Activated naive CD4-positive, alpha-beta T cell treated with anti-CD3 and anti-CD28 coated beads, Interleukin-2, amount 10 ng/mL, durations not matched to agents 5 hours and 36 hours (primary cell): ENCODE data around the gene PDZD11. TPM values are rescaled to one million over a fixed set of nuclear protein-coding genes. Genes with fewer than 3 reads are reported as not detected.

Source experiments
- total RNA-seq, 2 experiments: library from RNA; stranded (reverse); gene quantifications; one replicate each; pipeline ENCODE4 v1.2.3, GENCODE V29; 2021

The PDZD11 gene
- 10 to 100 TPM; 33.1 to 33.3 TPM for total RNA-seq

GRCh38 chrX:70289793-70290770 lies at the start of gene PDZD11, which contains the start of gene KIF4A:
Gene PDZD11, minus strand, starts transcription at chrX:70289927. Its CDS starts 586 bp downstream, at chrX:70289341.
Gene KIF4A, plus strand, starts transcription at chrX:70290104. Its CDS starts 355 bp downstream, at chrX:70290459.

GRCh38 chrX:70281951-70282350 lies 7.8 kb downstream of the PDZD11 start, which contains the start of gene RAB41:
Gene RAB41, plus strand, starts transcription at chrX:70282172. Its CDS starts 46 bp downstream, at chrX:70282218.

GRCh38 chrX:70268034-70268433 lies 21.7 kb downstream of the PDZD11 start, which contains the start of gene ARR3:
Gene ARR3, plus strand, starts transcription at chrX:70268334. Its CDS starts 1,052 bp downstream, at chrX:70269386.

GRCh38 chrX:70260104-70260503 lies 29.6 kb downstream of the PDZD11 start, which contains the start of gene P2RY4:
Gene P2RY4, minus strand, starts transcription at chrX:70260204. Its CDS starts 580 bp downstream, at chrX:70259624.

Other genes with a start within 250 kb of the PDZD11 start
- not detected for gene AWAT2, start 240.0 kb downstream of the PDZD11 start, total RNA-seq
- not detected for gene OTUD6A, start 227.5 kb downstream of the PDZD11 start, total RNA-seq
- gene IGBP1, start 156.5 kb downstream of the PDZD11 start, total RNA-seq, result 10 to 100 TPM; 79.7 to 85.8 TPM
- gene DGAT2L6, start 112.4 kb downstream of the PDZD11 start, total RNA-seq, result not detected
- not detected for gene AWAT1, start 55.3 kb downstream of the PDZD11 start, total RNA-seq
- gene P2RY4, start 29.7 kb downstream of the PDZD11 start, total RNA-seq, result under 1 TPM; 0.14 to 0.28 TPM
- not detected for gene ARR3, start 21.6 kb downstream of the PDZD11 start, total RNA-seq
- not detected for gene RAB41, start 7.8 kb downstream of the PDZD11 start, total RNA-seq
- gene KIF4A, start 177 bp upstream of the PDZD11 start, total RNA-seq, result 10 to 100 TPM; 28.0 to 28.8 TPM
- under 1 TPM; 0.12 to 0.33 TPM for gene GDPD2, start 133.4 kb upstream of the PDZD11 start, total RNA-seq
- 10 to 100 TPM; 15.2 to 15.4 TPM for gene DLG3, start 154.9 kb upstream of the PDZD11 start, total RNA-seq